ENCODE measurements around the gene ELF4.

- TF ChIP-seq CTCF (IDR thresholded peaks at IDR 0.05) = no peak
- TF ChIP-seq POLR2A (IDR thresholded peaks at IDR 0.05) = no peak
- no peak for TF ChIP-seq POLR2AphosphoS5 (IDR thresholded peaks at IDR 0.05)
Observed at GRCh38 chrX:130048686-130049222, 61.5 kb downstream of the ELF4 start.

Measured in prostate gland (tissue), 2 donors.